K562 (cell line): ENCODE measurements around the gene IBTK. TPM values are rescaled to one million over a fixed set of nuclear protein-coding genes. Genes with fewer than 3 reads are reported as not detected.

ENCODE experiments used
- ATAC-seq: fragments of 200-7000 bp; cut with Tn5 transposase; 3 replicates; pipeline ENCODE4 v1.9.1; 2020; ENCODE audit warnings: moderate library complexity
- BruUV-seq: library from RNA; stranded (reverse); fragments of 400-500 nt; replicated peaks from 2 replicates; lab custom pipeline; 2021; lab: Mats Ljungman, UMichigan
- CTCF ChIA-PET: fragments of 300-600 bp; formaldehyde crosslinking; extraction: SDS; loops from one replicate; lab custom pipeline; 2021; ENCODE audit warnings: low intra/inter-chr PET ratio; lab: Yijun Ruan, JAX
- POLR2A ChIA-PET: fragments of 300-600, 350-650 bp; sonication (Branson Sonifier 250); formaldehyde crosslinking; extraction: SDS; loops from one replicate; lab custom pipeline; 2021; ENCODE audit warnings: antibody characterized with exemption, inconsistent platforms; lab: Yijun Ruan, JAX
- DNase-seq, 4 experiments: peaks; one replicate each; pipeline versions ENCODE4 v3.0.0 to v3.0.0-alpha.2; 2011 to 2018; ENCODE audit warnings: low spot score in 3 of 4, mixed read lengths in 3 of 4; ENCODE audit errors: extremely low read depth in 1 of 4
- FAIRE-seq: peaks from 2 replicates; lab custom pipeline; 2011; peaks lifted over from hg19 to GRCh38; lab: Jason Lieb, UNC
- H2AFZ ChIP-seq: 2 replicates; pipeline ENCODE4 v1.6.0; 2011; ENCODE audit warnings: low read depth, low read length, control low read depth, inconsistent platforms
- H3K27ac ChIP-seq: fragments of 200-600 bp; 3 replicates; pipeline ENCODE4 v1.8.0; 2011; ENCODE audit warnings: low read depth, mild to moderate bottlenecking, control low read depth, inconsistent platforms, low read length, moderate library complexity, mixed read lengths; ENCODE audit errors: extremely low read depth
- H3K27me3 ChIP-seq, 2 experiments: fragments of 300-600 bp in 1 of 2; 2 replicates in 1 of 2; 3 replicates in 1 of 2; pipeline versions ENCODE4 v1.6.0 to v1.8.0; 2011; ENCODE audit warnings: inconsistent platforms in 2 of 2, low read length in 2 of 2, mild to moderate bottlenecking in 1 of 2, mixed read lengths in 1 of 2, moderate library complexity in 1 of 2; ENCODE audit not compliant: control insufficient read depth in 2 of 2, insufficient read depth in 2 of 2
- H3K36me3 ChIP-seq: fragments of 300-600 bp; 3 replicates; pipeline ENCODE4 v1.8.0; 2011; ENCODE audit warnings: mild to moderate bottlenecking, low read length, inconsistent platforms; ENCODE audit not compliant: control insufficient read depth, insufficient read depth
- H3K4me1 ChIP-seq, 2 experiments: fragments of 200-600 bp in 1 of 2; replicated peaks in 1 of 2; 2 replicates in 1 of 2; 3 replicates in 1 of 2; pipeline versions ENCODE4 v1.5.1 to v1.8.0; 2011; ENCODE audit warnings: inconsistent platforms in 2 of 2, low read length in 2 of 2, mild to moderate bottlenecking in 1 of 2, mixed read lengths in 1 of 2, moderate library complexity in 1 of 2; ENCODE audit not compliant: control insufficient read depth in 2 of 2, insufficient read depth in 2 of 2
- H3K4me2 ChIP-seq: 2 replicates; pipeline ENCODE4 v1.6.1; 2011; ENCODE audit warnings: low read length, control low read depth, inconsistent platforms, mixed read lengths; ENCODE audit not compliant: insufficient read depth
- H3K4me3 ChIP-seq: fragments of 200-600 bp; sonication (generic), shearing (Covaris generic); 2 replicates; pipeline ENCODE4 v1.5.1; 2016; ENCODE audit warnings: control low read depth, inconsistent platforms
- H3K79me2 ChIP-seq: fragments of 200-600 bp; 3 replicates; pipeline ENCODE4 v1.8.0; 2011; ENCODE audit warnings: low read length, inconsistent platforms; ENCODE audit not compliant: control insufficient read depth, insufficient read depth
- H3K9ac ChIP-seq, 2 experiments: 2 replicates each; pipeline versions ENCODE4 v1.6.0 to v1.6.1; 2011; ENCODE audit warnings: low read depth in 2 of 2, low read length in 2 of 2, control low read depth in 1 of 2, inconsistent platforms in 1 of 2, mild to moderate bottlenecking in 1 of 2, mixed read lengths in 1 of 2; ENCODE audit not compliant: insufficient read depth in 1 of 2
- H3K9me1 ChIP-seq: one replicate; pipeline ENCODE4 v1.6.0; 2011; ENCODE audit warnings: inconsistent platforms, mild to moderate bottlenecking, low read length, moderate library complexity; ENCODE audit not compliant: control insufficient read depth, insufficient read depth
- H3K9me3 ChIP-seq: replicated peaks from 2 replicates; pipeline ENCODE4 v1.5.1; 2011; ENCODE audit warnings: low read depth, low read length, inconsistent platforms; ENCODE audit not compliant: control insufficient read depth, insufficient read depth
- H4K20me1 ChIP-seq: replicated peaks from 2 replicates; pipeline ENCODE4 v1.6.1; 2011; ENCODE audit warnings: low read length, inconsistent platforms, mixed read lengths; ENCODE audit not compliant: control insufficient read depth, insufficient read depth
- ADNP ChIP-seq: fragments of 200-800 bp; sonication (Bioruptor generic); IDR thresholded peaks from 2 replicates; pipeline ENCODE4 v1.6.1; 2016; ENCODE audit warnings: missing genetic modification characterization, missing compliant biosample characterization
- ATF1 ChIP-seq, 2 experiments: fragments of 450-650 bp in 1 of 2; IDR thresholded peaks; 2 replicates each; pipeline ENCODE4 v1.6.1; 2016; ENCODE audit warnings: missing compliant biosample characterization in 1 of 2, missing genetic modification characterization in 1 of 2
- ID3 ChIP-seq, 2 experiments: fragments of 250-450 bp in 1 of 2; fragments of 450-650 bp in 1 of 2; sonication (Bioruptor Pico) in 1 of 2; IDR thresholded peaks; 2 replicates each; pipeline versions ENCODE4 v1.6.1 to v1.8.0; 2016 to 2021; ENCODE audit warnings: mild to moderate bottlenecking in 2 of 2, moderate library complexity in 2 of 2, missing compliant biosample characterization in 1 of 2, missing genetic modification characterization in 1 of 2
- POLR2AphosphoS5 ChIP-seq: IDR thresholded peaks from 2 replicates; pipeline ENCODE4 v1.6.1; 2011; ENCODE audit warnings: mild to moderate bottlenecking, low read depth, low read length, moderate library complexity; ENCODE audit not compliant: control insufficient read depth, insufficient read depth
- POLR3A ChIP-seq: IDR thresholded peaks from 2 replicates; pipeline ENCODE4 v1.6.1; 2011; ENCODE audit warnings: borderline replicate concordance, mild to moderate bottlenecking, moderate library complexity; ENCODE audit not compliant: insufficient read length, insufficient read depth; ENCODE audit errors: extremely low read depth
- RAD51 ChIP-seq: fragments of 450-650 bp; IDR thresholded peaks from 2 replicates; pipeline ENCODE4 v1.7.1; 2016; ENCODE audit warnings: low read depth, mild to moderate bottlenecking, borderline replicate concordance
- TBL1XR1 ChIP-seq, 2 experiments: IDR thresholded peaks; 2 replicates each; pipeline ENCODE4 v1.6.1; 2012; ENCODE audit warnings: improper control_type of control experiment in 2 of 2, low read length in 2 of 2, mild to moderate bottlenecking in 1 of 2
- TCF7 ChIP-seq: sonication (generic); IDR thresholded peaks from 2 replicates; pipeline ENCODE4 v1.6.1; 2016; ENCODE audit warnings: antibody characterized with exemption, borderline replicate concordance
- ZBTB26 ChIP-seq: fragments of 450-650 bp; formaldehyde crosslinking; IDR thresholded peaks from 2 replicates; pipeline ENCODE4 v1.4.0; 2022; ENCODE audit warnings: missing genetic modification characterization
- ZNF584 ChIP-seq: fragments of 200-800 bp; sonication (Bioruptor generic); IDR thresholded peaks from 2 replicates; pipeline ENCODE4 v1.6.1; 2016; ENCODE audit warnings: low read depth, mild to moderate bottlenecking, missing genetic modification characterization, missing compliant biosample characterization
- ZNF764 ChIP-seq: fragments of 250-450 bp; sonication (Bioruptor Pico); IDR thresholded peaks from 2 replicates; pipeline ENCODE4 v1.4.0; 2020; ENCODE audit warnings: low read depth, mild to moderate bottlenecking, moderate library complexity
- WGBS: fragments of 100-300 bp; shearing (Covaris generic); methylation state at CpG from one replicate; pipeline ENCODE4 v1.1.6; 2016; ENCODE audit warnings: low coverage, mixed read lengths; ENCODE audit not compliant: insufficient coverage; ENCODE audit errors: missing lambda C conversion rate; 5-methylcytosine and 5-hydroxymethylcytosine counted together
- in situ Hi-C: fragments of 300-500 bp; cut with MboI; formaldehyde crosslinking; loops from 4 replicates; pipeline ENCODE4 v1.15.0; 2018; ENCODE audit warnings: inconsistent platforms, mixed read lengths
- intact Hi-C: fragments of 100-400 bp; cut with micrococcal nuclease; formaldehyde crosslinking; loops from 2 replicates; pipeline ENCODE4 v1.14.2; 2022
- polyA plus RNA-seq, 8 experiments: library from polyadenylated mRNA; depleted of rRNA in 4 of 8; stranded (reverse) in 5 of 8; unstranded in 3 of 8; fragments of >200 nt; fragmentation: Nextera tagmentation in 2 of 8; fragmentation: Illumina TruSeq in 1 of 8; extraction: Ambion mirVana in 2 of 8; extraction: Trizol in 1 of 8; gene quantifications; 2 replicates each; pipeline versions ENCODE4 v1.2.1 to v1.2.3, GENCODE V29; 2011 to 2014; ENCODE audit warnings: inconsistent platforms in 1 of 8, missing spikeins in 1 of 8
- total RNA-seq, 7 experiments: library from RNA; depleted of rRNA in 6 of 7; stranded (reverse); fragments of >200 nt in 6 of 7; fragmentation: Illumina TruSeq in 2 of 7; extraction: Trizol in 2 of 7; gene quantifications; 2 replicates each; pipeline versions ENCODE4 v1.2.1 to v1.2.3, GENCODE V29; 2011 to 2021; ENCODE audit warnings: low replicate concordance in 1 of 7
- TF ChIP-seq, protein P1 (sequence below): fragments of 250-450 bp; sonication (Bioruptor Pico); IDR thresholded peaks from 2 replicates; pipeline ENCODE4 v1.4.0; 2020; ENCODE audit warnings: mild to moderate bottlenecking, moderate library complexity
- TF ChIP-seq, protein P2 (sequence below): fragments of 250-450 bp; sonication (Bioruptor Pico); IDR thresholded peaks from 2 replicates; pipeline ENCODE4 v1.6.1; 2021; ENCODE audit warnings: mild to moderate bottlenecking

IBTK gene
- total and polyA plus RNA-seq, 9 of the 15 experiments (the other 6 are each of a cell fraction or from before 2014, with no cell fraction given): 13.2 to 36.4 (median 21.8) TPM

GRCh38 chr6:82248273-82248735, 760 bp upstream of the IBTK start:
- in situ Hi-C loops: loop anchor here (25.0 kb wide), 1 partner anchor 939 kb away; the partner anchor contains the start of genes PGM3 and RWDD2A
- peaks cover 13% of the 10 kb centered on the region; the same call in 2 of the 3 replicates for H3K36me3 ChIP-seq
- FAIRE-seq: peak; percentile 70
- TF ChIP-seq ZNF764 (CRISPR knock-in tag): no peak
- TF ChIP-seq ID3 (CRISPR knock-in tag; IDR thresholded peaks at IDR 0.05): no peak
- TF ChIP-seq ID3 (tag; IDR thresholded peaks at IDR 0.05): peak; percentile 80; the same call in 1 of the 2 replicates
- TF ChIP-seq TBL1XR1 (IDR thresholded peaks at IDR 0.05; ENCODE audit: low read length in 2 of 2): no peak
- TF ChIP-seq ZNF584 (CRISPR knock-in tag): 0 out of 2 replicates have a peak, but pooled peaks have one; percentile 51
- TF ChIP-seq, protein P1, sequence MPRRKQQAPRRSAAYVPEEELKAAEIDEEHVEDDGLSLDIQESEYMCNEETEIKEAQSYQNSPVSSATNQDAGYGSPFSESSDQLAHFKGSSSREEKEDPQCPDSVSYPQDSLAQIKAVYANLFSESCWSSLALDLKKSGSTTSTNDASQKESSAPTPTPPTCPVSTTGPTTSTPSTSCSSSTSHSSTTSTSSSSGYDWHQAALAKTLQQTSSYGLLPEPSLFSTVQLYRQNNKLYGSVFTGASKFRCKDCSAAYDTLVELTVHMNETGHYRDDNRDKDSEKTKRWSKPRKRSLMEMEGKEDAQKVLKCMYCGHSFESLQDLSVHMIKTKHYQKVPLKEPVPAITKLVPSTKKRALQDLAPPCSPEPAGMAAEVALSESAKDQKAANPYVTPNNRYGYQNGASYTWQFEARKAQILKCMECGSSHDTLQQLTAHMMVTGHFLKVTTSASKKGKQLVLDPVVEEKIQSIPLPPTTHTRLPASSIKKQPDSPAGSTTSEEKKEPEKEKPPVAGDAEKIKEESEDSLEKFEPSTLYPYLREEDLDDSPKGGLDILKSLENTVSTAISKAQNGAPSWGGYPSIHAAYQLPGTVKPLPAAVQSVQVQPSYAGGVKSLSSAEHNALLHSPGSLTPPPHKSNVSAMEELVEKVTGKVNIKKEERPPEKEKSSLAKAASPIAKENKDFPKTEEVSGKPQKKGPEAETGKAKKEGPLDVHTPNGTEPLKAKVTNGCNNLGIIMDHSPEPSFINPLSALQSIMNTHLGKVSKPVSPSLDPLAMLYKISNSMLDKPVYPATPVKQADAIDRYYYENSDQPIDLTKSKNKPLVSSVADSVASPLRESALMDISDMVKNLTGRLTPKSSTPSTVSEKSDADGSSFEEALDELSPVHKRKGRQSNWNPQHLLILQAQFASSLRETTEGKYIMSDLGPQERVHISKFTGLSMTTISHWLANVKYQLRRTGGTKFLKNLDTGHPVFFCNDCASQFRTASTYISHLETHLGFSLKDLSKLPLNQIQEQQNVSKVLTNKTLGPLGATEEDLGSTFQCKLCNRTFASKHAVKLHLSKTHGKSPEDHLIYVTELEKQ (CRISPR knock-in tag): no peak
- TF ChIP-seq POLR3A: no peak
- TF ChIP-seq, protein P2, sequence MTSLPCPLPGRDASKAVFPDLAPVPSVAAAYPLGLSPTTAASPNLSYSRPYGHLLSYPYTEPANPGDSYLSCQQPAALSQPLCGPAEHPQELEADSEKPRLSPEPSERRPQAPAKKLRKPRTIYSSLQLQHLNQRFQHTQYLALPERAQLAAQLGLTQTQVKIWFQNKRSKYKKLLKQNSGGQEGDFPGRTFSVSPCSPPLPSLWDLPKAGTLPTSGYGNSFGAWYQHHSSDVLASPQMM (CRISPR knock-in tag): no peak
- no peak for TF ChIP-seq ZBTB26
- no peak for TF ChIP-seq POLR2AphosphoS5
- TF ChIP-seq ADNP (tag): no peak
- TF ChIP-seq ATF1 (CRISPR knock-in tag; IDR thresholded peaks at IDR 0.05): no peak
- 0 out of 2 replicates have a peak, but pooled peaks have one; percentile 7 for TF ChIP-seq ATF1 (tag; IDR thresholded peaks at IDR 0.05)
- TF ChIP-seq RAD51: no peak
- TF ChIP-seq TCF7: no peak

More at GRCh38 chr6:82248273-82248735, 760 bp upstream of the IBTK start:
- peak overlapping the region; percentile 87 to 93 for H3K9ac ChIP-seq
- peak in 2 of 4 experiments; percentile 68 to 73 for DNase-seq
- CTCF ChIA-PET: no interaction called here
- peak overlapping the region; percentile 97 for H3K27ac ChIP-seq
- intact Hi-C loops: loop anchor here (5.0 kb wide), 1 partner anchor 41 kb away; no protein-coding TSS in a partner anchor
- H3K4me3 ChIP-seq: peak overlapping the region; percentile 83
- peaks cover 12 to 14% of the 10 kb centered on the region in 2 experiments; a peak in 4 of 5 replicates for H3K4me1 ChIP-seq
- H4K20me1 ChIP-seq: no peaks in the 10 kb centered on the region
- H3K4me2 ChIP-seq: peak overlapping the region; percentile 97
- 0 out of 2 replicates have a peak, but pooled peaks cover 1% of the 10 kb centered on the region for H3K9me3 ChIP-seq
- peak; percentile 2; the same call in 2 of the 3 replicates for ATAC-seq
- H3K27me3 ChIP-seq: no peaks in the 10 kb centered on the region
- H3K9me1 ChIP-seq: no peaks in the 10 kb centered on the region
- no TSS peak for BruUV-seq
- WGBS: 6% methylated on average over 10 of the region's 10 CpGs
- POLR2A ChIA-PET: interaction anchor here (0.9 to 1.3 kb wide), 5 partner anchors 15 to 806 kb away, joined by 3 to 4 read pairs (median 3); no protein-coding TSS in a partner anchor
- H2AFZ ChIP-seq: peak overlapping the region; percentile 100
- peaks cover 42% of the 10 kb centered on the region for H3K79me2 ChIP-seq
